PC-9 (cell line): ENCODE data around the gene TAF4. TPM values are rescaled to one million over a fixed set of nuclear protein-coding genes. Genes with fewer than 3 reads are reported as not detected.

ENCODE experiments used
- BruUV-seq: library from RNA; stranded (reverse); fragments of 400-500 nt; replicated peaks from 2 replicates; lab custom pipeline; 2021; lab: Mats Ljungman, UMichigan
- CTCF ChIA-PET: fragments of 300-600 bp; sonication (Branson Sonifier 250); formaldehyde crosslinking; loops from one replicate; lab custom pipeline; 2022; ENCODE audit warnings: antibody characterized with exemption; lab: Charles Lee
- POLR2A ChIA-PET: fragments of 300-600 bp; sonication (Branson Sonifier 250); formaldehyde crosslinking; loops from one replicate; lab custom pipeline; 2022; ENCODE audit warnings: antibody characterized with exemption; ENCODE audit not compliant: unreplicated experiment; lab: Charles Lee
- DNase-seq, 2 experiments: peaks; one replicate each; pipeline versions ENCODE4 v3.0.0 to v3.0.0-alpha.2; 2015 to 2022; ENCODE audit warnings: mixed read lengths in 1 of 2
- H2AFZ ChIP-seq: fragments of 200-600 bp; sonication (generic); 2 replicates; pipeline ENCODE4 v1.8.1; 2017; ENCODE audit warnings: antibody characterized with exemption
- H3F3A ChIP-seq: fragments of 200-600 bp; sonication (generic); 2 replicates; pipeline ENCODE4 v1.8.1; 2017; ENCODE audit warnings: antibody characterized with exemption, mild to moderate bottlenecking, low read depth; ENCODE audit not compliant: insufficient read depth
- H3K27ac ChIP-seq: fragments of 200-600 bp; sonication (generic); 2 replicates; pipeline ENCODE4 v1.6.1; 2016; ENCODE audit warnings: mixed run types
- H3K27me3 ChIP-seq: fragments of 200-600 bp; sonication (generic); 2 replicates; pipeline ENCODE4 v1.6.1; 2016; ENCODE audit warnings: low read depth, mixed run types; ENCODE audit not compliant: insufficient read depth
- H3K36me3 ChIP-seq: fragments of 200-600 bp; sonication (generic); 2 replicates; pipeline ENCODE4 v1.6.1; 2016; ENCODE audit warnings: low read depth, mixed run types
- H3K4me1 ChIP-seq: fragments of 200-600 bp; sonication (generic); replicated peaks from 2 replicates; pipeline ENCODE4 v1.6.1; 2016; ENCODE audit warnings: mixed run types; ENCODE audit not compliant: insufficient read depth
- H3K4me2 ChIP-seq: fragments of 200-600 bp; sonication (generic); 2 replicates; pipeline ENCODE4 v1.6.1; 2017; ENCODE audit warnings: mixed run types
- H3K4me3 ChIP-seq: fragments of 200-600 bp; sonication (generic); 2 replicates; pipeline ENCODE4 v1.6.1; 2016; ENCODE audit warnings: mixed run types
- H3K79me2 ChIP-seq: fragments of 200-600 bp; sonication (generic); 2 replicates; pipeline ENCODE4 v1.6.1; 2017; ENCODE audit warnings: low read depth, mixed run types
- H3K9me2 ChIP-seq: fragments of 200-600 bp; sonication (generic); 2 replicates; pipeline ENCODE4 v1.8.1; 2017; ENCODE audit warnings: mild to moderate bottlenecking; ENCODE audit not compliant: insufficient read depth
- H3K9me3 ChIP-seq: fragments of 200-600 bp; sonication (generic); 2 replicates; pipeline ENCODE4 v1.8.1; 2016; ENCODE audit warnings: low read depth; ENCODE audit not compliant: insufficient read depth
- H4K20me1 ChIP-seq: fragments of 200-600 bp; sonication (generic); 2 replicates; pipeline ENCODE4 v1.8.1; 2017; ENCODE audit not compliant: insufficient read depth
- CTCF ChIP-seq: fragments of 200-600 bp; sonication (generic); conservative IDR thresholded peaks from 2 replicates; pipeline ENCODE4 v1.6.1; 2017; ENCODE audit warnings: mixed run types, antibody characterized with exemption, mild to moderate bottlenecking, moderate library complexity
- EZH2 ChIP-seq: fragments of 200-600 bp; sonication (generic); IDR thresholded peaks from 2 replicates; pipeline ENCODE4 v1.8.0; 2017; ENCODE audit warnings: antibody characterized with exemption, low read depth
- intact Hi-C: fragments of 100-400 bp; cut with micrococcal nuclease; formaldehyde crosslinking; loops from one replicate; pipeline ENCODE4 v1.10.0; 2022; ENCODE audit not compliant: unreplicated experiment
- total RNA-seq: library from RNA; stranded (reverse); gene quantifications from 2 replicates; pipeline ENCODE4 v1.2.3, GENCODE V29; 2021

TAF4 gene
- total RNA-seq, 1 experiment from 2014 or later, result 32.5 TPM

GRCh38 chr20:62025832-62026563 lies 39.7 kb downstream of the TAF4 start:
- CTCF ChIA-PET, result no interaction called here
- Histone ChIP-seq H3K27me3 (no peaks in the 10 kb centered on the region), H3K36me3 (no peaks in the 10 kb centered on the region), H3K27ac (no peak overlapping the region), H3K9me3 (no peaks in the 10 kb centered on the region), H3K9me2 (no peaks in the 10 kb centered on the region), H3K79me2 (peaks cover 92% of the 10 kb centered on the region), H3K4me2 (no peak overlapping the region), H3K4me1 (peaks cover 10% of the 10 kb centered on the region), H4K20me1 (peaks cover 31% of the 10 kb centered on the region), H3K4me3 (no peak overlapping the region), H3F3A (peaks cover 6% of the 10 kb centered on the region; the same call in 1 of the 2 replicates), H2AFZ (no peak overlapping the region)
- intact Hi-C loops, result no loop called here
- TF ChIP-seq CTCF (no peak), EZH2 (no peak)
- POLR2A ChIA-PET, result no interaction called here
- no TSS peak for BruUV-seq
- no peak for DNase-seq

GRCh38 chr20:62025394-62025793 lies 40.3 kb downstream of the TAF4 start:
- no peak for DNase-seq
- BruUV-seq, result no TSS peak
- Histone ChIP-seq H4K20me1 (peaks cover 37% of the 10 kb centered on the region), H3K4me3 (no peak overlapping the region), H3K79me2 (peaks cover 94% of the 10 kb centered on the region), H3K4me1 (peaks cover 4% of the 10 kb centered on the region), H3K9me3 (no peaks in the 10 kb centered on the region), H3F3A (peaks cover 1% of the 10 kb centered on the region; the same call in 1 of the 2 replicates), H3K9me2 (no peaks in the 10 kb centered on the region), H2AFZ (no peak overlapping the region), H3K27ac (no peak overlapping the region), H3K36me3 (no peaks in the 10 kb centered on the region), H3K27me3 (no peaks in the 10 kb centered on the region), H3K4me2 (no peak overlapping the region)
- POLR2A ChIA-PET, result interaction anchor here (0.6 kb wide), 1 partner anchor 1955 kb away, joined by 3 read pairs; no protein-coding TSS in a partner anchor
- no peak for TF ChIP-seq CTCF
- no peak for TF ChIP-seq EZH2
- intact Hi-C loops, result no loop called here
- CTCF ChIA-PET, result no interaction called here

DNA sequence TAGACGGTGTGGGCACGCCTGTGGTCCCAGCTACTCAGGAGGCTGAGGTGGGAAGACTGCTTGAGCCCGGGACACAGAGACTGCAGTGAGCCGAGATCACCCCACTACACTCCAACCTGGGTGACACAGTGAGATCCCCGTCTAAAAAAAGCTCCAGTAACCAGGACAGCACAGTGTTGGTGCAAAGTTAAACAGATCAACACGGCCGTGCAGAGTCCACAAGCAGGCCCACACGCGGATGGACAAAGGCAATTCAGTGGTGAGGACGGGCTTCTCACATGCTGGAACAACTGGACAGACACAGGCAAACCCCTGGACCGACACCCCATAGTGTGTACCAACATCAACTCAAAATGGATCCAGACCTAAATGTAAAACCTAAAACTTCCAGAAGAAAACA lies 41.7 kb downstream of the TAF4 start:
- Histone ChIP-seq H3K4me2 (no peak overlapping the region), H3K4me3 (no peak overlapping the region), H2AFZ (no peak overlapping the region), H3K27ac (no peak overlapping the region), H3K27me3 (no peaks in the 10 kb centered on the region), H3F3A (peaks cover 4% of the 10 kb centered on the region; the same call in 1 of the 2 replicates), H4K20me1 (peaks cover 51% of the 10 kb centered on the region), H3K9me2 (no peaks in the 10 kb centered on the region), H3K4me1 (no peaks in the 10 kb centered on the region), H3K9me3 (no peaks in the 10 kb centered on the region), H3K79me2 (peaks cover 93% of the 10 kb centered on the region), H3K36me3 (no peaks in the 10 kb centered on the region)
- no TSS peak for BruUV-seq
- ChIA-PET CTCF (interaction anchor here (0.6 kb wide), 1 partner anchor 191 kb away, joined by 3 read pairs; no protein-coding TSS in a partner anchor), POLR2A (no interaction called here)
- no peak for DNase-seq
- intact Hi-C loops, result no loop called here
- TF ChIP-seq CTCF (no peak), EZH2 (no peak)
